Raji (cell line): ENCODE data around the gene SIK2.

Experiments used
- POLR2A ChIP-seq: IDR thresholded peaks from 2 replicates; pipeline ENCODE4 v1.6.1; 2011; ENCODE audit warnings: low read depth, low read length, control low read depth; ENCODE audit not compliant: insufficient read depth

The SIK2 gene

DNA sequence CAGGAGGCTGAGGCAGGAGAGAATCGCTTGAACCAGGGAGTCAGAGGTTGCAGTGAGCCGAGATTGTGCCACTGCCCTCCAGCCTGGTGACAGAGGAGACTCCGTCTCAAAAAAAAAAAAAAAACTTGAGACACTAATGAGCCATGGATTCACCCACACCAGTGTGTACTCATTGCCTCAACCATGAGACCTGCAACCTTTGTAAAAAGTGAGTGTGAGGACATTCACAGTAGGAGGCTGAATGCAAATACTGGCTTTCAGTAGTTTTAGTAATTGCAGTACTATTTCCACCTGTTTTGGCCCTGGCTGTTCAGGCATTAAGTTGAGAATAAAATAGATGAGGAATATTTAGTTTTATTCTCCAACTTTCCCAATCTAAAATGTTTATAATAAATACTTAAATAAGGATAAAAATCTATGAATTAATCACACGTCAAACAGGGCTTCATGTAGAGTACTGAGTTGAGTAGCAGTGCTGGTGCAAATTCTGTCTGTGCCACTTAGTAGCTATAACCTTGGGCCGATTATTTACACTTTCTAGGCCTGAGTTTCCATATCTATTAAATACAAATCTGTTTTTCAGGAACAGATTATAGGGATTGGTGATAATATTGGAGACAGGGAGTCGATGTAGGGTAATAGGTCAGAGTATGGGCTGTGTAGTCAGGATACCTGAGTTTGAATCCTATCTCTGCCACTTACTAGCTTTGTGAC is 91.1 kb downstream of the SIK2 start:
- TF ChIP-seq POLR2A: no peak

DNA sequence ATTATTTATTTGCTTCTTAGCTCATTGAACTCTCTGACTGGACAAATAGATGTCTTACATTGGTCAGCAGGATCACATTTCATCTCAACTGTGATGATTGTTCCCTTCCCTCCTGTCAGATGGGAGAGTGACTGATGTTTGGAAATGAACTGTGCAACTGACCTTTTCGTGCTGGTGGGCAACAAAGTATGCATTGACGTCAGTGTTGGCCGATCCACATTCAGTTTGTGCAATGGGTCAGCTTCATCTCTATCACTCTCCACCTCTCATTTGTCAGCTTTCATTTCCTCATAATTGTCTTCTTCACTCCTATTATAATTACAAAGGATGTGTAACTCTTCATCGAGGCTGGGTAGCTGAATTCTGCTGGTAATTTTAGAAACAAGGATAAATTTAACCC is 92.6 kb downstream of the SIK2 start:
- no peak for TF ChIP-seq POLR2A

DNA sequence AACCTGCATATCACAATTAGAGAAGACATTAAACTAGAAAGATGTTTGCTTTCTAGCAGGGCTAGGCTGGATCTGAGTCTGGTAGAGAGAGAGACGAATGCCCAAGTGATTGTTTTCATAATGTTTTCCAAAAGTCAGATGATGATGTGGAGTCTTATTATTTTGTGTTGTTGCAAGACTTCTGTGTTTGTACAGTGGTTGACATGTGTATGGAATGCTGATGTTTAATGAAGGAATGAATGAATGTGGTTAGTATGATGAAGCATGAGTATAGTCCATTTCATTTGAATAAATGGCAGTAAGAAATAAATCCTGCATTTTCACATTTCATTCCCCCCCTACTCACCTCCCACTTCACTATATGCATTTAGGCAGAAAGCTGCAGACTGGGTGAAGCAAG is 94.3 kb downstream of the SIK2 start:
- no peak for TF ChIP-seq POLR2A

DNA sequence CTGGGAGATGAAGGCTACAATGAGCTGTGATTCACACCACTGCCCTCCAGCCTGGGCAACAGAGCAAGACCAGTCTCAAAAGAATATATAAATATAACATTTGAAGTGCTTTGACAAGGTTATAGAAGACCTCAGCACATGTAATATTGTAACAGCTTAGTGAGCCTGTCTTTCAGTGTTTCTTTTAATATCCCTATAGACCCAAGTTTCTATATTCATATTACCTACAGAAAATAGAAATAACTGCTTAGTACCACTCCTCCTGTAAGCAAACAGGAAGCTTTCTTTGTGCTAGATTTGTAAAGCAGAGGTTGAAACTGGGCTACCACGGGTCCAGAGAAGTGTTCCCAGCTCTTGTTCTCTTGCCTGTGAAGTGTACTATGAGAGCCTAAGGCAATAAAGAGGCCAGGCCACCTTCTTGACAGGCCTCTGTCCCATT is 95.7 kb downstream of the SIK2 start:
- TF ChIP-seq POLR2A: no peak

DNA sequence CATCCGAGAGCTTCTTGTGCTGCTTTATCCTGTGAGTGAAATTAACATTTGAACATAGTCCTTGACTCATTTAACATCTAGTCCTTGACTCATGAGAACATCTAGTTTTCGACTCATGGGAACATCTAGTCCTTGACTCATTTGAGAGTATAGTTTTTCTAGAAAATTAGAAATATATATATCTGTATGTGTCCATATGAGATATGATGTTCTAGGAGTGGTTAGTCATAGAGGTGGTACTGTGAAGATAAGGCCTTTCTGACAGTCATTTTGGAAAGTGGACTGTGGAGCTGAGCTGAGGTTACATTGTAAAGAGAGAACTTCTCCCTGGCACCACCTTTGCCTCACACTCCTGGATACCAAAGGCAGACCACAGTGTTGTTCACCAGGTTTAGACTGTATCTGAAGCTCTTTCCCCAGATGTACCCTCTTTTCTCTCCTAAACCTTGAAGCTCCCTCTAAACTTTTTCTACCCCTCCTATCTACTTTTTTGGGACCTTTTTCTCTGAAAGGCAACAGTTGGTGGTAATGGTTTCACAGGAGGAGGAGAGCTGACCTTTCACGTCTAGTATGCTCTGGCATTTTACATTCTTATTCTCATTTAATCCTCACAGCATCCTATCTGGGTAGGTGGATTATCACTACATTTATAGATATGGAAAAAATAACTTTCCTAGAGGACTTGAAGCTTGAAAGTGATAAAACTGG is 96.8 kb downstream of the SIK2 start:
- no peak for TF ChIP-seq POLR2A

DNA sequence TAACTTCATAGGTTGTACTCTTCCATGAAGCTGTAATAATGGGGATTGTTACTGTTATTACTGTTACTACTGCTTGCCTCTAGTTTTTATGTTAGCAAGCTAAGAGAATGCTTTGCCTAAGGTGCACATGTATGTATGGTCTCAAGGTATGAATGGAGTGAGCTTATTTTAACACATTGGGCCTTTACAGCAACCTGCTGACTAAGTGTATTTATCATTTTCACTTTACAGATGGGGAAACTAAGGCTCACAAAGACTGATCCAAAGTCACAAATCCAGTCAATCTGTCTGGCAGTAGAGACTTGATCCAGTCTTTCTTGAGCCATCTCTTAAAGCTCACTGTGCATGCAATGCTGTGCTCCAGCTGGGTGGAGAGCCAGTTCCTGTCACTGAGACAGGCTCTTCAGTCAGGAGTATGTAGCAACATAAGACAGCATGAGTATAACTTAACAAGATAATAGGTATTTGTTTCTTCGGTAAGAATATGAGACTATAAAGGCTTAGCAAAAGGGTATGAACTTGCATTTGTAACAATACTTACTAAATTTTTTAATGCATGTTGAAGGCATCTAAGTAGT is 97.4 kb downstream of the SIK2 start:
- no peak for TF ChIP-seq POLR2A

DNA sequence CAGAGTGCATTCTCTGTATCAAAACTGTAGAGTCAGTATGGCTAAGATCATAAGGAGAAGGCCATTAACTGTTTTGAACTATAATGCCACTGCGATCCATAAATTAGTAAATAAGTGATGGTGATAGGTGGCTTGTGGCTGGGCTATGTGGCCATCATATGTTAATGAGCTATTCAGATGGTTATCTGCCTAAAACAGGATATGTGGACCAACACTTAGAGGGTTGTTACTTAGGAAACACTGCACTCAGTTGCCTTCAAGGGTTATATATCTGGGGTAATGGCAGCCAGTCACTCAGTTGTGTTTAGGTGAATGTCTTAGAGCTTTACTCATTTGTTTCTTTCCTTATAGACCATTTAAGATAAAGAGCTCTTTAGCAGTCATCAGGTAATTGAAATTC is 97.9 kb downstream of the SIK2 start:
- no peak for TF ChIP-seq POLR2A

DNA sequence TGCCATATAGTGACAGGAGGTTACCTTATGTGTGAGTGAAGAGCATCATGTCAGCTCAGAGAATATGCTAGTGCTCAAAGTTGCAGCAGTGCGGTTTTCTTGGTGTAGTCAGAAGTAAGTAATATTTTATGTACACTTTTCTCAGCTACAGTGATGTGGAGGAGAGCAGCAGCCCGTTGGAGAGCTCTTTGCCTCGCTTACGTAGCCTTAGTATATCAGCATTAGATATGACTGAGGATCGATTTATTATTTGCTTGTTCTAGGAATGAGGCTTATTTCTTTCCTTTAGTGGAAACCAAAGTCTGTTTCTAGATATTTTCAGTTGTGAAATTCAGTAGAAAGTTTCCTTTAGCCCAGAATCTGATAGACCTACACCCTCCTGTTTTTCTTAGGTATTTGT is 100.4 kb downstream of the SIK2 start:
- no peak for TF ChIP-seq POLR2A

DNA sequence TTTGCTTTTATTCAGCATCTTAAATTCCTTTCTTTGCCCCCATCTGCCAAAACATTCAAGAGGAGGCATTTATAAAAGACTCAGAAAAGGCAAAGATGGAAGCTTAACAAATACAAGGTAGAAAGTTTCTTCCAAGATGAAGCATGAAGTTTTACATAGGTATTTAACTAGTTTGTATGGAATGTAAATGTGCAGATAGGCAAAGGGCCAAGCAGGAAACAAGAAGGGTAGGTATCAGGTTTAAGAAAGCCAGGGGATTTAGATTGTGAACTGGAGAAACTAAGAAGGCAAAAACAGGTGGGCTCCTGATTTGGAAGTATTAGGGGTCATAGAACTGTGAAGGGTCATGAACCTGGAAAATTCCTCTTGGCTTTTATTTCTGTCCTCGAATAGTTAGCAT is 101.3 kb downstream of the SIK2 start:
- no peak for TF ChIP-seq POLR2A

DNA sequence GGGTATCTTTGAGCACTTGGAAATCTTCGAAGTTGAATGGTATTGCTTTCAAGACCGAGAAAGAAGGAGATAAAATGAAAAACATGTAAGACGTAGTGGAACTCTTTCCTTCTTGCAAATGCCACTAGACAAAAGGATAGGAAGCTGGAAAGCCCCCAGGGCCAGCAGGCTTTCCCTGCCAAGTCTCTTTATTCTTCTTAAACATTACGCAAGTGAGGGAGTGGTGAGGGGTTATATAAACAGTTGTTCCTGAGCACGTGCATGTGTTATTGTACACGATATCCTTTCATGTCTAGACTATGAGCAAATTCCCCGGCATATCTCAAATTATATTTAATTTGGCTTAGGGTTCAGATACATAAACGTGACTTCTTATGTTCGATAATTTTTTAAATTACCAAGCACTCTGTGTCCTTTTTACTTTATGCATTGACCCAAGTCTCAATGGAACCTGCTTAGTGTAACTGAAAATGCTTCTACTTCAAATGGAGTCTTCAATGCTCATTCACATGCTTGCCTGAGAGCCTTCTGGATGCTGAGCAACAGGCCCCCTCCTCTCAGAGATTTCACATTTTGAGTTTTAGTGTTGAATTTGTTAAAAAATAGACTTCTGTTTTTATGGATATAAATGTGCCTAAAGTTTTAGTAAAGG is 104.9 kb downstream of the SIK2 start:
- TF ChIP-seq POLR2A: no peak

DNA sequence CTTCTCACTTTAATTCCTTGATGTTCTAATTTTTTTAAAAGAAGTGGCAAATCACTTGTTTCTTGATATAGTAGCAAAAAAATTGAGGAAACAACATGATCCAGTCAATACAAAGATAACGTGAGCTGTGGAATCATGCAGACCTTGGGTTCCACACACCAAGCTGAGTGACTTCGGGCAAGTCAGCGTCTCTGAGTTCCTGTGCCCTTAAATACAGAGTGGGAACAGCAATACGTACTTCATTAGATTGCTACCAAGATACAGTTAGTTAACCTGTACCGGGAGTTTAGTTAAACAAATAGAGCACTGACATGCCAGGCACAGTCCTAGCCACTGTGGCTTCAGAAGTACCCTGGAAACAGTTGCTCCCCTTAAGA is 105.4 kb downstream of the SIK2 start:
- TF ChIP-seq POLR2A: no peak

DNA sequence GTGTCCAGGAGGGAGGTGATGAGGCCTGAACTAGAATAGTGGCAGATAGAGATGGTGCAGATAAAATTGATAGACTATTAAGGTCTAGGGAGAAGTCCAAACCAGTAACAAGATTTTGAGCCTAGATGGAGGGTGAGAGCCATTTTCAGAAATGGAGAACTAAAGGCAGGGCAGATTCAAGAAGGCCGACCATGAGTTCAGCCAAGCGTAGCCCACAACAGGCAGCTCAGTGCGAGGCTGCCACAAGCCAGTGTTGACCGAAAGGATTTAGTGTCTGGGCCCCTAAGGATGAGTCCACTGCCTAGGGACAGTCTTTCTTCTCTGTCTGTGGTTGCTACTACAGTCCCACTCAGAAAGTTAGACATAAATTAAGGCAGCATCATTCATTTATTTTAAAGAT is 112.3 kb downstream of the SIK2 start:
- TF ChIP-seq POLR2A: no peak

DNA sequence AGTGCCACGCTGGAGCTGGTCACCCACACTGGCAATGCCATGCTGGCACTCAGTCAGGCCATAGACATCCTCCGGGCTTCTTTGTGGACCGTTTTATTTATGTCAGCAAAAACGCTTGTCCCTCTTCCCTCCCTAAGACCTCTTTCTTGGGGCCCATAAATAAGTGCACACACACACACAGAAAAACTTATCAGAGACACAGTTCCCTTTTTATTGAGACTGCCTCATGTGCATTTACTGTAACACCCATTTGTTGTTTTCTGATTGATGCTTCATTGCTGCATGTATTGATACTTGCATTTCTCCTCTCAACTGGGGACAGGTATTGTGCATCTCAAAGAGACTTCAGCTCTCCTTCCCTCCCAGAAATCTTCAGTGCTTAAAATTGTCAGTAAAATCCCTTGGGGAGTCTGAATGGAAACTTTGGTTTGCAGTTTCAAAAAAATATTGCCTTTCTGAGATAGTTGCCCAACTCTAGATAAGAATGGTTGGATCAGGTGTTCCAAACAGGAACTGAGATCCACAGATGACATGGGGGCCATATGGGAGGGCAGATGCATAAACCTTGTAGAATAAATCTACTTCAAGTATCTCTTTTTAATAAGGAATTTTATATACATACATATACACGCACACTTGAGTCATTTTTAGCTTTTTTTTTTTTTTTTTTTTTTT is 113.0 kb downstream of the SIK2 start:
- no peak for TF ChIP-seq POLR2A

DNA sequence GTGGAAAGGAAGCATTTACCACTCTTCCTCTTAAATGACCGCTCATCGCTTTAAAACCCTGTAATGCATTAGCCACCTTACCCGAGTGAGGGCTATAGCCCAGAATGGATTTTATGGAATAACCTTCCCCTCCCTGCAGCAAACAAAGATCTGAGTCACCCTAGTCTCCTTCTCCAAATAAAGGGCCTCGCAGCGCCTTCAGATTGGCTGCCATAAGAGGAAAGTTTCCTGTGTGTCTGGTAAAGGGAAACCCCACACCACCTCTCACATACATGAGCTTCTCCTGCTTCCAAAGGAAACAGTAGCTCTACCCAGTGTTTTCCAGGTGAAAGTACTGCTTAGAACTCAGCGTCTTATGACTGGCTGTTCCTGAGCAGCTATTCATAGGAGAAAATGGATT is 116.2 kb downstream of the SIK2 start:
- TF ChIP-seq POLR2A: no peak

DNA sequence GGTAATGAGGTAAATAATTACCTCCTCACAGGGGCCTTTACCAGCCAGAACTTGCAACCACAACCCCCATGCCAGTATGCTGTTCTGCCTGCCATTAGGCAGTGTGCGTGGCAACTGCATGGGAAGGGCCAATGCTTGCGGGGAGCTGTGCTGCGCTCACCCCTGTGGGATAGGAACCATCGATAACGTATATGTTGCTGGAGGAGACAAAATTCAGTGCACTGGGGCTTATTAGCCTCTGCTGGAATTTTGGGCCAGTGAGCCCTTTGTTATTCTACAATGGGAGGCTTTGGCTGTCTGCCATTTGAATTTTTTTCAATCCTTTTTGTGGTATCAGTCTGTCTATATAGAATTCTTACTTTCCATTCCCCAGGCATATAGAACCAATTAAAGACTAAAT is 116.6 kb downstream of the SIK2 start:
- no peak for TF ChIP-seq POLR2A
